ENCODE measurements around the gene NXNL1. TPM values are rescaled to one million over a fixed set of nuclear protein-coding genes. Genes with fewer than 3 reads are reported as not detected.
A peak's percentile ranks its signal among the peaks of the same experiment; 100 is the strongest.

Gene NXNL1
- total and polyA plus RNA-seq, 10 donors: not detected

- 63 to 81% (median 76%) methylated on average over 22 to 25 of the region's 25 CpGs for WGBS, 5 donors
- peak overlapping the region in 5 of 8 donors; percentile 72 to 89 (median 80) for H3K4me3 ChIP-seq
- intact Hi-C loops (cut with DNase I; ENCODE audit: low total_unique reads): loop anchor here (5.0 kb wide), 1 partner anchor 71 kb away; no protein-coding TSS in a partner anchor
These were observed 7.8 kb upstream of the NXNL1 start for GRCh38 chr19:17468302-17469091.

GRCh38 chr19:17467471-17468301, 7.0 kb upstream of the NXNL1 start:
- intact Hi-C loops (cut with DNase I; ENCODE audit: low total_unique reads): loop anchor here (5.0 kb wide), 1 partner anchor 70 kb away; no protein-coding TSS in a partner anchor
- TF ChIP-seq CTCF (IDR thresholded peaks at IDR 0.05 in 8 of 11, conservative IDR thresholded peaks at IDR 0.05 in 3 of 11): no peak
- TF ChIP-seq POLR2AphosphoS5 (IDR thresholded peaks at IDR 0.05): no peak
- TF ChIP-seq POLR2A (IDR thresholded peaks at IDR 0.05): no peak
- H3K27ac ChIP-seq: peak overlapping the region in 1 of 8 donors; percentile 89

More at GRCh38 chr19:17468302-17469091, 7.8 kb upstream of the NXNL1 start:
- Histone ChIP-seq H3K4me1 (peaks cover 11 to 56% (median 37%) of the 10 kb centered on the region in 6 donors), H3K9me3 (no peaks in the 10 kb centered on the region), H3K36me3 (no peaks in the 10 kb centered on the region), H3K27ac (peak overlapping the region; percentile 48 to 89 (median 84)), H3K27me3 (replicated peaks in 1 of 7) (peaks cover 0 to 6% (median 0%) of the 10 kb centered on the region in 7 donors)
- no peak for TF ChIP-seq POLR2A (IDR thresholded peaks at IDR 0.05)
- TF ChIP-seq POLR2AphosphoS5 (IDR thresholded peaks at IDR 0.05): no peak
- TF ChIP-seq CTCF (IDR thresholded peaks at IDR 0.05 in 8 of 11, conservative IDR thresholded peaks at IDR 0.05 in 3 of 11): no peak
- DNase-seq: peak; percentile 76

GRCh38 chr19:17466487-17466850, 5.7 kb upstream of the NXNL1 start:
- TF ChIP-seq POLR2AphosphoS5 (IDR thresholded peaks at IDR 0.05) (no peak), CTCF (IDR thresholded peaks at IDR 0.05 in 8 of 11, conservative IDR thresholded peaks at IDR 0.05 in 3 of 11) (peak in 4 of 11 experiments; percentile 0 to 39 (median 21))
- no peaks in the 10 kb centered on the region for H3K36me3 ChIP-seq
- H3K9me3 ChIP-seq: no peaks in the 10 kb centered on the region
- H3K4me1 ChIP-seq: peaks cover 8 to 36% (median 24%) of the 10 kb centered on the region in 6 donors
- no peak for DNase-seq
- H3K27ac ChIP-seq: no peak overlapping the region
- 41 to 60% (median 52%) methylated on average over 6 of the region's 6 CpGs for WGBS, 5 donors
- intact Hi-C loops (cut with DNase I; ENCODE audit: low total_unique reads): loop anchor here (5.0 kb wide), 1 partner anchor 69 kb away; no protein-coding TSS in a partner anchor
- H3K27me3 ChIP-seq (replicated peaks in 1 of 7): peaks cover 0 to 18% (median 0%) of the 10 kb centered on the region in 7 donors
- no peak overlapping the region for H3K4me3 ChIP-seq

More at GRCh38 chr19:17467471-17468301, 7.0 kb upstream of the NXNL1 start:
- no peak for DNase-seq
- peaks cover 0 to 6% (median 0%) of the 10 kb centered on the region in 7 donors for H3K27me3 ChIP-seq (replicated peaks in 1 of 7)
- H3K4me3 ChIP-seq: no peak overlapping the region
- WGBS, 5 donors: 77 to 89% (median 81%) methylated on average over 12 of the region's 12 CpGs
- H3K9me3 ChIP-seq: no peaks in the 10 kb centered on the region
- peaks cover 11 to 48% (median 32%) of the 10 kb centered on the region in 6 donors for H3K4me1 ChIP-seq
- H3K36me3 ChIP-seq: no peaks in the 10 kb centered on the region

Measured in spleen (tissue), 11 donors.